K562 (cell line): ENCODE measurements around the gene ARHGAP22.

Source experiments
- CEBPB ChIP-seq: fragments of 450-650 bp; IDR thresholded peaks from 2 replicates; pipeline ENCODE4 v1.6.1; 2016; ENCODE audit warnings: missing genetic modification characterization, missing compliant biosample characterization
- CREB1 ChIP-seq, 2 experiments: sonication (generic) in 1 of 2; formaldehyde crosslinking in 1 of 2; IDR thresholded peaks; 2 replicates each; pipeline versions ENCODE4 v1.6.1 to v1.8.0; 2012 to 2022; ENCODE audit warnings: inconsistent platforms in 1 of 2, mild to moderate bottlenecking in 1 of 2, missing genetic modification reagents in 1 of 2, moderate library complexity in 1 of 2
- ELK1 ChIP-seq: sonication (generic); formaldehyde crosslinking; IDR thresholded peaks from 2 replicates; pipeline ENCODE4 v1.8.1; 2022; ENCODE audit warnings: missing genetic modification reagents
- FIP1L1 ChIP-seq: fragments of 200-400 bp; formaldehyde crosslinking; IDR thresholded peaks from 2 replicates; pipeline ENCODE4 v1.6.1; 2018; ENCODE audit warnings: mild to moderate bottlenecking, low read depth, low read length; ENCODE audit not compliant: poor library complexity, severe bottlenecking
- HLTF ChIP-seq: fragments of 450-650 bp; IDR thresholded peaks from 2 replicates; pipeline ENCODE4 v1.6.1; 2016
- KAT2B ChIP-seq: IDR thresholded peaks from one replicate; pipeline ENCODE4 v1.6.1; 2012; ENCODE audit warnings: low read depth, mild to moderate bottlenecking, control low read depth, inconsistent platforms, low read length, moderate library complexity
- NR2C2 ChIP-seq, 2 experiments: fragments of 200-800 bp in 1 of 2; sonication (Bioruptor generic) in 1 of 2; sonication (generic) in 1 of 2; formaldehyde crosslinking in 1 of 2; IDR thresholded peaks; 2 replicates each; pipeline versions ENCODE4 v1.6.1 to v1.8.0; 2016 to 2022; ENCODE audit warnings: mild to moderate bottlenecking in 1 of 2, missing compliant biosample characterization in 1 of 2, missing genetic modification characterization in 1 of 2, missing genetic modification reagents in 1 of 2
- POLR2AphosphoS2 ChIP-seq: IDR thresholded peaks from 2 replicates; pipeline ENCODE4 v1.6.1; 2012; ENCODE audit warnings: low read length, improper control_type of control experiment
- RAD21 ChIP-seq, 2 experiments: fragments of 250-450 bp in 1 of 2; fragments of 450-650 bp in 1 of 2; sonication (Bioruptor Pico) in 1 of 2; formaldehyde crosslinking in 1 of 2; IDR thresholded peaks in 1 of 2; conservative IDR thresholded peaks in 1 of 2; 2 replicates each; pipeline versions ENCODE4 v1.4.0 to v1.8.0; 2020 to 2022; ENCODE audit warnings: mild to moderate bottlenecking in 2 of 2, moderate library complexity in 1 of 2
- TEAD4 ChIP-seq, 2 experiments: sonication (generic) in 1 of 2; formaldehyde crosslinking in 1 of 2; IDR thresholded peaks; 2 replicates each; pipeline versions ENCODE4 v1.6.1 to v1.8.0; 2012 to 2022; ENCODE audit warnings: borderline replicate concordance in 1 of 2, inconsistent platforms in 1 of 2, low read length in 1 of 2, mild to moderate bottlenecking in 1 of 2, missing genetic modification reagents in 1 of 2
- TF ChIP-seq, protein P1 (sequence below): sonication (generic); formaldehyde crosslinking; IDR thresholded peaks from 2 replicates; pipeline ENCODE4 v1.8.0; 2022; ENCODE audit warnings: missing genetic modification reagents, mild to moderate bottlenecking, moderate library complexity, borderline replicate concordance
- TF ChIP-seq, protein P2 (sequence below): sonication (generic); formaldehyde crosslinking; IDR thresholded peaks from 2 replicates; pipeline ENCODE4 v1.8.1; 2023; ENCODE audit warnings: mild to moderate bottlenecking, missing genetic modification reagents

DNA sequence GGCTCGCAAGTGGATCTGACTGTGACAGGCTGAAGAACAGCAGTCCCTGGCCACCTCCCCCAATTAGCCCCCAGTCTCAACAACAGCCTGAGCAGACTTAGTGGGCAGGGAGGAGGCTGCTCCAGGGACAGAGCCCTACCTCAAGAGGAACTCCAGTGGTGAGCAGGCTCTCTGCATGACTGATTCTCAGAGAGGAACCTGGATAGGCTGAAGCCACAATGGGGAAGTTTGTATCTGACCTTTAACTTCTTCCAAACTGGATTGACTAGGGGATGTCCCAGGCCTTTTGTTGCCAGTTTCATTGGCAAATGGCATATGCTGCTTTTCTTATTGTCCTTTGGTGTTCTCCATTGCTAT is 93.0 kb downstream of the ARHGAP22 start:
- no peak for TF ChIP-seq NR2C2 (CRISPR knock-in tag; IDR thresholded peaks at IDR 0.05)
- no peak for TF ChIP-seq NR2C2 (tag; IDR thresholded peaks at IDR 0.05)
- TF ChIP-seq CEBPB: no peak
- no peak for TF ChIP-seq KAT2B
- TF ChIP-seq RAD21 (CRISPR knock-in tag; conservative IDR thresholded peaks at IDR 0.05 in 1 of 2, IDR thresholded peaks at IDR 0.05 in 1 of 2): no peak
- TF ChIP-seq, protein P1, sequence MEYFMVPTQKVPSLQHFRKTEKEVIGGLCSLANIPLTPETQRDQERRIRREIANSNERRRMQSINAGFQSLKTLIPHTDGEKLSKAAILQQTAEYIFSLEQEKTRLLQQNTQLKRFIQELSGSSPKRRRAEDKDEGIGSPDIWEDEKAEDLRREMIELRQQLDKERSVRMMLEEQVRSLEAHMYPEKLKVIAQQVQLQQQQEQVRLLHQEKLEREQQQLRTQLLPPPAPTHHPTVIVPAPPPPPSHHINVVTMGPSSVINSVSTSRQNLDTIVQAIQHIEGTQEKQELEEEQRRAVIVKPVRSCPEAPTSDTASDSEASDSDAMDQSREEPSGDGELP (CRISPR knock-in tag): no peak
- TF ChIP-seq CREB1 (IDR thresholded peaks at IDR 0.05): no peak
- no peak for TF ChIP-seq CREB1 (CRISPR knock-in tag; IDR thresholded peaks at IDR 0.05)
- TF ChIP-seq, protein P2, sequence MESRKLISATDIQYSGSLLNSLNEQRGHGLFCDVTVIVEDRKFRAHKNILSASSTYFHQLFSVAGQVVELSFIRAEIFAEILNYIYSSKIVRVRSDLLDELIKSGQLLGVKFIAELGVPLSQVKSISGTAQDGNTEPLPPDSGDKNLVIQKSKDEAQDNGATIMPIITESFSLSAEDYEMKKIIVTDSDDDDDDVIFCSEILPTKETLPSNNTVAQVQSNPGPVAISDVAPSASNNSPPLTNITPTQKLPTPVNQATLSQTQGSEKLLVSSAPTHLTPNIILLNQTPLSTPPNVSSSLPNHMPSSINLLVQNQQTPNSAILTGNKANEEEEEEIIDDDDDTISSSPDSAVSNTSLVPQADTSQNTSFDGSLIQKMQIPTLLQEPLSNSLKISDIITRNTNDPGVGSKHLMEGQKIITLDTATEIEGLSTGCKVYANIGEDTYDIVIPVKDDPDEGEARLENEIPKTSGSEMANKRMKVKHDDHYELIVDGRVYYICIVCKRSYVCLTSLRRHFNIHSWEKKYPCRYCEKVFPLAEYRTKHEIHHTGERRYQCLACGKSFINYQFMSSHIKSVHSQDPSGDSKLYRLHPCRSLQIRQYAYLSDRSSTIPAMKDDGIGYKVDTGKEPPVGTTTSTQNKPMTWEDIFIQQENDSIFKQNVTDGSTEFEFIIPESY (CRISPR knock-in tag): no peak
- no peak for TF ChIP-seq HLTF
- TF ChIP-seq TEAD4 (IDR thresholded peaks at IDR 0.05; ENCODE audit: low read length): no peak
- no peak for TF ChIP-seq TEAD4 (CRISPR knock-in tag; IDR thresholded peaks at IDR 0.05; ENCODE audit: borderline replicate concordance)
- no peak for TF ChIP-seq FIP1L1
- no peak for TF ChIP-seq ELK1 (CRISPR knock-in tag)
- no peak for TF ChIP-seq POLR2AphosphoS2
